ENCODE data around the gene CNTRL.

The CNTRL gene

DNA sequence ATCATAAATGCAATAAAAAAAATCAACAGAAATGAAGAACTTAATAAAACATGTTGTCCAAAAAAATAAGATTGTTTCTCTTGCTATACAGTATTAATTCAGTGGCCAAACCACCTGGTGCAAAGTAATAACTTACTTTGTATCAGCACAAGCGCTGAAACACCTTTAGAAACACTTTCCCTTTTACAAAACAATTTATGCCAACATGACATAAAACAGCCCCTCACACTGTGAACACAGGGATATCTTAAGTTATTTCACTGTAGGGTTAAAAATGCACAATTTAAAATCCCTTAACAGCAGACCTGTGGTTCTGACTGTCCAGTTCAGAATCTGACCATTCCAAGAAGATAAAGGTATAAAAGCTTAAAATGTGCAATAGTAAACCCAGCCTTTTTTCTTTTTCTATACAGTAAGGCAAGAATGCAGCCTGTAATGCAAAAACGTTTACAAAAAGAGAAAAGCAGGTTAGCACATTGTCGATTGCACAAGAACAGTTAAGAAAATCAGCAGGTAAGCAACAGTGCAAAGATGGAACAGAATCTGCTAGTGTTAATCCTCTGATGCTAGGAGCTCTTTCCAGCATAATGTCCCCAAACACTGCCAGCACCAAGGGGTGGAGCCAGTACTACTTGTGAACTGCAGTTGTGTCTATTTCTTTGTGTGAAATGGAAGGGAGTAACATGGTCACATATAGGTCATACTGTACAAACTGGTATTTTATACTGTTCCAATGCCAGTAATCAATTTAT is 105.4 kb downstream of the CNTRL start:
- DNase-seq (ENCODE audit: low read depth) = no peak

GRCh38 chr9:121182101-121182836 is 107.5 kb downstream of the CNTRL start:
- no peak for DNase-seq (ENCODE audit: low read depth)

GRCh38 chr9:121182989-121183388 is 108.2 kb downstream of the CNTRL start:
- DNase-seq (ENCODE audit: low read depth) = no peak

DNA sequence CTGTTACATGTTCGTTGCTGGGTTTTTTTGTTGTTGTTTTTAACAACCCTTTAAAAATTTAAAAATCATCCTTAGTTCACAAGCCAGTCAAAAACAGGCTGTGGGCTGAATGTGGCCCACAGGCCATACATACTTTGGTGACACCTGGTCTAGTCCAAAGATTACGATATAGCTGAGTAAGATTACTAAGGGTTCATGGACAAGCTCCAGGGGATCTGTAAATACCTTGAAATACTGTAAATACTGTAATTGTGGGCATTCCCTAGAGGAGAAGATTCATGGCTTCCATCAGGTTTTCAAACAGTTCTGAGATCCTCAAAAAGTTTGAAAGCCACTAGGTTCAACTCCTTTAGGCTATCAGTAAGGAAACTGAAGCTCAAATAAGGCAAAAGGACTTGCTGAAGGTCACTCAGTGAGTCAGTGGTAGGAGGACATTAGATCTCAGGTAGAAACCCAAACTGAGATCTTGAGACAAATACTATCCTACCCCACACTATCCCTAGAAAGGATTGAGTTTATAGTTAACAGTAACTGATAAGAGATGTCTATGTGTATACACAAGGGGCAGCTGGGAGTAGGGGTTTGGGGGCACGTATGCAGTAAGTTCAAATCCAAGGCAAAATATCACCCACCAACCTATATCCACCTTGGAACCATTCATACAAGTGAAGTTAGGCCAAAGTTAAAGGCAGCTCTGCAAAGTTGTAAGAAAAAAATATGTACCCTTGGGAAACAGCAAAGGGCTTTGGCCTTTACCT is 109.1 kb downstream of the CNTRL start:
- DNase-seq (ENCODE audit: low read depth) = no peak

DNA sequence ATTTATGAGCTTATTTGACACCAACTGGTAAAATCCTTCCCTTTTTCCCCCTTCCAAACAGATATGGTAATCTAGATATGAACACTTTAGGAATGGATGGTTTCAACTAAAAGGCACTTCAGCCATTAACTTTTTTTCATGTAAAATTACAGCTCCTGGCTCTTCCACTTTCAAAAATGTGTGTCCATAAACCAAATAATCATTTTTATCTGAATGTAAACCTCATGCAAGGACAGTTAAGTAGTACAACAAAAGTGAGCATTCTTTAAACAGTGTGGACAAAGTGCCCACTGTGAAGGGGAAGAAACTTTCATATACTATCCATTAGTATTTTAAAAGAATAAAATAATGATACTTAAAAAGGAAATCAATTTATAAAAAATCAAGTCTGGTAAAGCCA is 109.7 kb downstream of the CNTRL start:
- DNase-seq (ENCODE audit: low read depth) = no peak

DNA sequence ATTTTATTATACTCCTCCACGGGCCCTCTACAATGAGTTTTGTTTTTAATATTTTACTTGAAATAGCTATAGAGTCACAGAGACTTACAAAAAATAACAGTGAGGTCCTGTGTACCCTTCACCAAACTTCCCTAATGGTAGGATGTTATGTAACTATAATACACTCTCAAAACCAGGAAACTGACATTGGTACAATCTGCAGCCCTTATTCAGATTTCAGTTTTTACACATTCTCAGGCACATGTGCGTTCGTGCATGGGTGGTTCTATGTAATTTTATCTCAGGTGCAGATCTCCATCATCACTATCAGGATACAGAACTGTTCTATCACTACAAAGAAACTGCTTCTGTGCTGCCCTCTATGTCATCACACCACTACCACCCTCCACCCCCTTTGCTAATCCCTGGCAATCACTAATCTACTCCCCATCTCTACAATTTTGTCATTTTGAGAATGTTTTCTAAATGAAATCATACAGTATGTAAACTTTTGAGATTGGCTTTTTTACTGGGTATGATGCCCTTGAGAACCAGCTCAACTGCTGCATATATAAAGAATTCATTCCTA is 110.5 kb downstream of the CNTRL start:
- DNase-seq (ENCODE audit: low read depth) = no peak

- no peak for DNase-seq (ENCODE audit: low read depth)
These were observed 111.1 kb downstream of the CNTRL start for GRCh38 chr9:121185774-121186403.

DNA sequence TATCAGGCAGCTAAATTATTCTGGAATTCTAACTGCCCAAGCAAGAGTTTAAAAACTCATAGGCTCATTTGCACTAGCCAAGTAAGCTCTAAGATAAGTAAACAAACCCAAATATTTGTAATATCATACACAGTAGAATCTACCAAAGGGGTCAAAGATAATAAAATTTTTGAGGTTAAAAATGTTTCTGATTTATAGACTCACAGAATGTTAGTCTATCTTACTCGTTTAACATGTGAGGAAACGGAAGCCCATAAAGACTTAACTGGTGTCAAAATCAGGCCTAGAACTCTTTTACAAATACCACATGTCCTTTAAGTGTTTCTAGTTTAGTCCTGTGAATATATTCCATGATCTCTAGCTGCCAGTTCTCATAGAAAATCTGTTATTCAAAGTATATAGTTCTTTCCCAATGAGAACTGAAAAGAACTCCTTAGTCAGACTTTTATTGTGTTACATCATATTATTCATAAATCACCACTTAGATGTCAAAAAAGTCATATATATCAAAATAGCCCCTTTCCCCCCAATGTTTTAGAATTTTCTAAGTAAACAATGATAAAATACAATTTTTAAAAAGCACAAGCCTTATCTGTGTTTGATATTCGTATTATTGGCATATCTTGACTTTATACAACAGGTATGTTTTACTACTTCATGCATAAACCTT is 113.0 kb downstream of the CNTRL start:
- DNase-seq (ENCODE audit: low read depth) = no peak

DNA sequence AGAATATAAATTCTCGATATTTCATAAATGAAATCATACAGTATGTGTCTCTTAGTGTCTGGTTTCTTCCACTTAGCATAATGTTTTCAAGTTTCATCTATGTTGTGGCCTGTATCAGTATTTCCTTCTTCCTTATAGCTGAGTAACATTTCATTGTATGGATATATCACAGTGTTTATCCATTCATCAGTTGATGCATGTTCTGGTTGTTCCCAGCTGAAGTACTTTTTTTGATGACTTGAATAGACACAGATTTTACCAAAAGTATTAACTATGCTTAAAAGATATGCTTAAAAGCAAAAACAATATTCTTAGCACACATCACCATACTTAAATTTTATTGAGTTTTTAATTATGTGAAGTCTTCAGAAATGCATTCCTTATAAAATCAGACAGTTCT is 114.3 kb downstream of the CNTRL start:
- DNase-seq (ENCODE audit: low read depth) = no peak

DNA sequence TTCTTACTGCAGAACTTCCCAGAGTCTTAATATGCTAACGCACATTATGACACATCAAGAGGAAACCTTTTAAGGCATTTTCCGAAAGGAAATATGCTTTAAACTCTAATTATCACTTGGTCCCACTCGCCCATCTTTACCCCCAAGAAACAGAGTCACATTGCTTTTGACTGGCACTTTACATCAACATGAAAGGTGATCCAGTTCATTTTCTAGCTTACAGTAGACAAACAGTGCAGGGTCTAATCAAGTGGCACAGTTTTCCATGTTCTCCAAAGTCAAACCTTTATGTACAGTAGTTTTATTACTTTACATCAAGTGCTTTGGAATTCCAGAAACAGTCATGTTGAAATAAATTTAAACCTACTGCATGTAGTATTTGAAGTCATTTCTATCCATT is 114.9 kb downstream of the CNTRL start:
- DNase-seq (ENCODE audit: low read depth) = no peak

GRCh38 chr9:121191235-121191634 is 116.5 kb downstream of the CNTRL start:
- no peak for DNase-seq (ENCODE audit: low read depth)

GRCh38 chr9:121192518-121192917 is 117.8 kb downstream of the CNTRL start:
- DNase-seq (ENCODE audit: low read depth) = no peak

DNA sequence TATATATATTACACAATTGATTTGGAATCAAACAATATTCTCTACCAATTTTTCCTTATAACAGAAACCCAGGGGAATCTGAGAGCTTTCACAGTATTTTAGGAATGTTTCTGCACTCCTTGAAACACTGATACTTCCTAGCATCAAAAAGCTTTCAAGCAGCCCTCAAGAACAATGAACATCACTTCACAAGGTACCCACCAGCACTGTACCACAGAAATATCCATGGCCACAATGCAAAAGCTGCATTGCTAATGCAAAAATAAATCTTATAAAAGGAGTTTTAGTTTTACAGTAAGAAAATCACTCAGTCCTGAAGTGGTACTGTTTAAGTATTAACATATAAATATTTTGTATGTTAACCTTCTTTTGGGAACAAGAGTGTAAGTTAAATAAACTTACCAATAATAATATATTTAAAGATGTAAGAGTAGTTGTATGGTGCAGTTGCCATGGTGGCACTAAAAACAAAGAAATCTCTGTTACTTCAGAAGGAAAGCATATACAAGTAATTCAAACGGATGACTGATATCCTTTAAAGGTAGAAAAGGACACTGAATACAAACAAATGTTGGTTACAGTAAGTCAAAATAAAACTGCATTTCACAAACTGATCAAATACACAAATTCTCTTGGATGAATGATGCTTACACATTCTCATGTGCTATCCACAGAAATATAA is 118.3 kb downstream of the CNTRL start:
- DNase-seq (ENCODE audit: low read depth) = no peak

GRCh38 chr9:121194730-121195129 is 120.0 kb downstream of the CNTRL start:
- DNase-seq (ENCODE audit: low read depth) = no peak

DNA sequence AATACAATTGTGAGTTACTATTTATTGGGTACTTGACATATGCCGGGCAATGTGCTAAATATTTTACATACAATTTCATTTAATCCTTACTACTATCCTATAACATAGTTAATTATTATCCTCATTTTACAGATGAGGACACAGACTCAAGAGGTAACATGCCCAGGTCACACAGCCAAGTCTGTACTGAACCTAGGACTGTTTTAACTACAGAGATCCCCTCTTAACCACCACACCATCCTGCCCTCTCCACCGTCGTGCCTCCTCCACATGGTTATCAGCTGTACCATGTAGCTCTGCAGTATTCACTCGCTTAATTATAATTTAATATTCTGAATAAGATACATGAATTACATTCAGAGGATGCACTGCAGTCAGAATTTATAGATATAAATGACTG is 121.6 kb downstream of the CNTRL start:
- no peak for DNase-seq (ENCODE audit: low read depth)

- DNase-seq (ENCODE audit: low read depth) = no peak
These were observed 122.4 kb downstream of the CNTRL start for GRCh38 chr9:121197132-121197531.

DNA sequence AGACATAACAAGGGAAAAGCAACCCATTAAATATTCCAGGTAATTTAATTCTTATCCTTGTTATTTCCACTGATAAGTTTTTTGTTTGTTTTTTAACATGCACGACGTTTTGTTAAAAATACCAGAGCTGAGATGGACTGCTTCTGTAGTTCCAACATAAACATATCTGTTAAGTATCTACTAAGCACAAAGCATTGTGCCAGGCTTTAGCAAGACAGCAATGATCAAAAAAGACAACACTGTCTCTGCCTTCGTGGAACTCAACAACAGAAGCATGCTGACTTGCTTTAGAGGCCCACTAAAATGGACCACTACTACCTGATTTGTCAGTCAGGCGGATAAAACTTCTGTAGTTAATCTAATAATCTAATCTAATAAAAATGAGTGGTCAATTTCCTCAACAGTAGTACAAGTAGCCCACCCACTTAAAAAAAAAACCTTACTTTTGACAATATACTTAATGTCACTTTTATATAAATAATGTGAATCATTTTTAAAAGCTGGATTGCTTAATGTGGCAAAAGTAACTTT is 123.8 kb downstream of the CNTRL start:
- DNase-seq (ENCODE audit: low read depth) = no peak

DNA sequence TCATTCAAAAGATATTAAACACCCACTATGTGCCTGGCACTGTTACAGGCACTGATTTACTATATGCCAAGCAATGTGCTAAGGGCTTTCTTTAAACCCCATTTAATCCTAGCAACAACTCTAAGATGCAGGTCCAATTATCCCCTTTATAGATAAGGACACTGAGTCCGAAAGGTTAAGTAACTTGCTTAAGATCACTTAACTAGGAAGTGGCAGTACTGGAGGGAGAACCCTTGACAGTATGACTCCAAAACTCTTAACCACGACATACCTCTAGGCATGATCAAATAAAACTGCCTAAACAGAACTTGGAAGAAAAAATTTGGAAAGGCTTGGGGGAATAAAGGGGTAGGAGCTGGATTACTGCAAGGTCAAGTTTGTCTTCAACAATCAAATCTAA is 125.2 kb downstream of the CNTRL start:
- DNase-seq (ENCODE audit: low read depth) = no peak

DNA sequence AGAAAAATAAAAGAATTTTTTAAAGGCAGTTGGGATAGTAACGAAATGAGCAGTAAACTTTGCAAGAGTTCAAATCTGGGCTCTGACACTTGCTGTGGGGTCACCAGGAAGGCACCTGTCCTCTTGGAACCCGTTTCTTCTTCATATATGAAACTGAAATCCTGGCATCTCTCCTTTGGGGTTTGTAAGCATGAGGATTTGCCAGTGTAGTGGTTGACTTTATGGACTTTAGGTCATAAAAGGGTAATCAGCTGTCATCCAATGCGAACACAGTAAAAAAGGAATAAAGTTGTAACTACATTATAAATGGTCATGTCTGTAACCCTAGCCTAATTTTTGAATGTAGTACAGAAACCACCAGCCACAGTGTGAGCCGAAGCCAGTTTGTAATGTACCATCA is 125.6 kb downstream of the CNTRL start:
- DNase-seq (ENCODE audit: low read depth) = no peak

GRCh38 chr9:121201045-121201737 is 126.4 kb downstream of the CNTRL start:
- DNase-seq (ENCODE audit: low read depth) = no peak

All from HS-27A (cell line).